K562 (cell line): ENCODE results near the gene HSDL1. TPM values are rescaled to one million over a fixed set of nuclear protein-coding genes. Genes with fewer than 3 reads are reported as not detected.

Source experiments
- ARID3B ChIP-seq: fragments of 250-450 bp; sonication (Bioruptor Pico); IDR thresholded peaks from 2 replicates; pipeline ENCODE4 v1.4.0; 2020; ENCODE audit warnings: borderline replicate concordance
- ATF3 ChIP-seq, 2 experiments: fragments of 450-650 bp in 1 of 2; sonication (generic) in 1 of 2; formaldehyde crosslinking in 1 of 2; IDR thresholded peaks in 1 of 2; conservative IDR thresholded peaks in 1 of 2; 2 replicates each; pipeline versions ENCODE4 v1.6.1 to v1.8.1; 2016 to 2023; ENCODE audit warnings: mild to moderate bottlenecking in 2 of 2, moderate library complexity in 2 of 2, inconsistent platforms in 1 of 2, missing genetic modification reagents in 1 of 2
- CGGBP1 ChIP-seq: fragments of 250-450 bp; sonication (Bioruptor Pico); IDR thresholded peaks from 2 replicates; pipeline ENCODE4 v1.9.0; 2021; ENCODE audit warnings: mild to moderate bottlenecking
- ELF2 ChIP-seq: fragments of 250-450 bp; sonication (Bioruptor Pico); IDR thresholded peaks from 2 replicates; pipeline ENCODE4 v1.5.0; 2021; ENCODE audit warnings: mild to moderate bottlenecking
- ERF ChIP-seq: fragments of 450-650 bp; formaldehyde crosslinking; IDR thresholded peaks from 2 replicates; pipeline ENCODE4 v1.4.0; 2020; ENCODE audit warnings: mild to moderate bottlenecking, mixed read lengths
- ETV6 ChIP-seq, 3 experiments: fragments of 150-350 bp in 1 of 3; sonication (generic) in 1 of 3; formaldehyde crosslinking in 1 of 3; IDR thresholded peaks; 2 replicates each; pipeline versions ENCODE4 v1.6.1 to v1.8.0; 2014 to 2022; ENCODE audit warnings: borderline replicate concordance in 2 of 3, low read depth in 2 of 3, antibody characterized with exemption in 1 of 3, low read length in 1 of 3, mild to moderate bottlenecking in 1 of 3, missing genetic modification reagents in 1 of 3
- HCFC1 ChIP-seq: IDR thresholded peaks from 2 replicates; pipeline ENCODE4 v1.6.1; 2012; ENCODE audit warnings: low read depth, low read length, improper control_type of control experiment
- HNRNPK ChIP-seq: fragments of 200-400 bp; formaldehyde crosslinking; IDR thresholded peaks from one replicate; pipeline ENCODE4 v1.6.1; 2018; ENCODE audit warnings: mild to moderate bottlenecking, low read depth, low read length; ENCODE audit not compliant: poor library complexity, severe bottlenecking
- KDM2B ChIP-seq: fragments of 250-450 bp; sonication (Bioruptor Pico); IDR thresholded peaks from 2 replicates; pipeline ENCODE4 v1.8.0; 2021; ENCODE audit warnings: mild to moderate bottlenecking, moderate library complexity
- NR1H2 ChIP-seq: sonication (generic); formaldehyde crosslinking; IDR thresholded peaks from 2 replicates; pipeline ENCODE4 v1.4.0; 2020; ENCODE audit warnings: mild to moderate bottlenecking, missing genetic modification reagents
- POLR2G ChIP-seq: fragments of 200-400 bp; formaldehyde crosslinking; IDR thresholded peaks from 2 replicates; pipeline ENCODE4 v1.6.1; 2017; ENCODE audit warnings: low read depth, mild to moderate bottlenecking, antibody characterized with exemption, low read length, moderate library complexity
- SOX6 ChIP-seq: fragments of 450-650 bp; IDR thresholded peaks from 2 replicates; pipeline ENCODE4 v1.6.1; 2014; ENCODE audit warnings: mild to moderate bottlenecking
- ZNF239 ChIP-seq: fragments of 250-450 bp; sonication (Bioruptor Pico); IDR thresholded peaks from 2 replicates; pipeline ENCODE4 v1.4.0; 2020; ENCODE audit warnings: mild to moderate bottlenecking
- ZNF263 ChIP-seq: sonication (generic); formaldehyde crosslinking; IDR thresholded peaks from 2 replicates; pipeline ENCODE4 v1.8.0; 2022; ENCODE audit warnings: mild to moderate bottlenecking, missing genetic modification reagents, borderline replicate concordance
- ZNF318 ChIP-seq, 2 experiments: fragments of 450-650 bp; IDR thresholded peaks; 2 replicates each; pipeline ENCODE4 v1.6.1; 2016; ENCODE audit warnings: mild to moderate bottlenecking in 2 of 2, borderline replicate concordance in 1 of 2, low read depth in 1 of 2, moderate library complexity in 1 of 2
- ZNF584 ChIP-seq: fragments of 200-800 bp; sonication (Bioruptor generic); IDR thresholded peaks from 2 replicates; pipeline ENCODE4 v1.6.1; 2016; ENCODE audit warnings: low read depth, mild to moderate bottlenecking, missing genetic modification characterization, missing compliant biosample characterization
- ZNF668 ChIP-seq: fragments of 250-450 bp; sonication (Bioruptor Pico); IDR thresholded peaks from 2 replicates; pipeline ENCODE4 v1.8.0; 2022; ENCODE audit warnings: mild to moderate bottlenecking, inconsistent platforms
- polyA plus RNA-seq, 8 experiments: library from polyadenylated mRNA; depleted of rRNA in 4 of 8; stranded (reverse) in 5 of 8; unstranded in 3 of 8; fragments of >200 nt; fragmentation: Nextera tagmentation in 2 of 8; fragmentation: Illumina TruSeq in 1 of 8; extraction: Ambion mirVana in 2 of 8; extraction: Trizol in 1 of 8; gene quantifications; 2 replicates each; pipeline versions ENCODE4 v1.2.1 to v1.2.3, GENCODE V29; 2011 to 2014; ENCODE audit warnings: inconsistent platforms in 1 of 8, missing spikeins in 1 of 8
- total RNA-seq, 7 experiments: library from RNA; depleted of rRNA in 6 of 7; stranded (reverse); fragments of >200 nt in 6 of 7; fragmentation: Illumina TruSeq in 2 of 7; extraction: Trizol in 2 of 7; gene quantifications; 2 replicates each; pipeline versions ENCODE4 v1.2.1 to v1.2.3, GENCODE V29; 2011 to 2021; ENCODE audit warnings: low replicate concordance in 1 of 7

Gene HSDL1
- total and polyA plus RNA-seq, 9 of the 15 experiments (the other 6 are each of a cell fraction or from before 2014, with no cell fraction given) = 14.8 to 41.2 (median 27.7) TPM

GRCh38 chr16:84120023-84120422 is 25.0 kb downstream of the HSDL1 start (continued):
- TF ChIP-seq ZNF318 (IDR thresholded peaks at IDR 0.05; ENCODE audit: borderline replicate concordance in 1 of 2, low read depth in 1 of 2) = no peak
- TF ChIP-seq NR1H2 (CRISPR knock-in tag) = no peak
- 0 out of 2 replicates have a peak, but pooled peaks have one; percentile 7 for TF ChIP-seq HCFC1
- no peak for TF ChIP-seq ARID3B
- no peak for TF ChIP-seq HNRNPK
- peak; percentile 45; the same call in 1 of the 2 replicates for TF ChIP-seq ZNF263 (CRISPR knock-in tag)
- TF ChIP-seq ERF = no peak
- no peak for TF ChIP-seq ETV6 (IDR thresholded peaks at IDR 0.05; ENCODE audit: borderline replicate concordance in 1 of 2, low read depth in 2 of 2, low read length in 1 of 2)
- no peak for TF ChIP-seq ETV6 (CRISPR knock-in tag; IDR thresholded peaks at IDR 0.05; ENCODE audit: borderline replicate concordance)
- TF ChIP-seq ATF3 (IDR thresholded peaks at IDR 0.05) = no peak
- no peak for TF ChIP-seq ATF3 (CRISPR knock-in tag; conservative IDR thresholded peaks at IDR 0.05)
- TF ChIP-seq KDM2B (CRISPR knock-in tag) = no peak
- peak; percentile 26; the same call in 1 of the 2 replicates for TF ChIP-seq POLR2G
- no peak for TF ChIP-seq ZNF584
- TF ChIP-seq ZNF668 (CRISPR knock-in tag) = no peak
- TF ChIP-seq ZNF239 (CRISPR knock-in tag) = no peak
- TF ChIP-seq CGGBP1 (CRISPR knock-in tag) = no peak
- no peak for TF ChIP-seq ELF2
- TF ChIP-seq SOX6 = no peak
